HepG2 (cell line): Measurements from ENCODE around the gene MALT1.
"Not testable (repeated sequence)": the region's sequence is repeated elsewhere in the genome, so short reads cannot be mapped to it uniquely, and the experiment has no call there.

Experiments used
- ARHGAP35 ChIP-seq: sonication (generic); formaldehyde crosslinking; IDR thresholded peaks from 2 replicates; pipeline ENCODE4 v1.9.0; 2022; ENCODE audit warnings: mild to moderate bottlenecking, inconsistent platforms, moderate library complexity, missing genetic modification reagents, borderline replicate concordance
- HDAC6 ChIP-seq: fragments of 200-600 bp; sonication (generic); IDR thresholded peaks from 2 replicates; pipeline ENCODE4 v1.7.0; 2017; ENCODE audit warnings: mild to moderate bottlenecking, antibody characterized with exemption, low read length, low read depth
- NBN ChIP-seq: fragments of 450-650 bp; conservative IDR thresholded peaks from 2 replicates; pipeline ENCODE4 v1.6.1; 2017
- RNF219 ChIP-seq: sonication (generic); formaldehyde crosslinking; IDR thresholded peaks from 2 replicates; pipeline ENCODE4 v1.5.0; 2020; ENCODE audit warnings: mild to moderate bottlenecking, missing genetic modification reagents
- ZSCAN29 ChIP-seq: sonication (generic); formaldehyde crosslinking; conservative IDR thresholded peaks from 2 replicates; pipeline ENCODE4 v1.4.0; 2020; ENCODE audit warnings: mild to moderate bottlenecking, missing genetic modification reagents
- TF ChIP-seq, protein P1 (sequence below): sonication (generic); formaldehyde crosslinking; conservative IDR thresholded peaks from 2 replicates; pipeline ENCODE4 v1.4.0; 2020; ENCODE audit warnings: missing genetic modification reagents
- TF ChIP-seq, protein P2 (sequence below): sonication (generic); formaldehyde crosslinking; IDR thresholded peaks from 2 replicates; pipeline ENCODE4 v1.4.0; 2020; ENCODE audit warnings: missing genetic modification reagents

DNA sequence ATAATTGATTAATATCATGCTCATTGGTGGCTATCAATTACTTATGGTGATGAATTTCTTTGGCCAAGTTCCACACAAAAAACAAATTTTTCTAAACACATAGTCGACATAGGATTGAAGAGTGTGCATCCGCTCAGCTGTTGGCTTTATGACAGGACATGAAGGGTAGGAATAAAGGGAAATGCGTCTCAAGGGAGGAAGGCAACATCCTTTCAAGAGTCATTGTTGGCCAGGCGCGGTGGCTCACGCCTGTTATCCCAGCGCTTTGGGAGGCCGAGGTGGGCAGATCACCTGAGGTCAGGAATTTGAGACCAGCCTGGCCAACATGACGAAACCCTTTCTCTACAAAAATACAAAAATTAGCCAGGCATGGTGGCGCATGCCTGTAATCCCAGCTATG is 20.4 kb upstream of the MALT1 start:
- TF ChIP-seq, protein P1, sequence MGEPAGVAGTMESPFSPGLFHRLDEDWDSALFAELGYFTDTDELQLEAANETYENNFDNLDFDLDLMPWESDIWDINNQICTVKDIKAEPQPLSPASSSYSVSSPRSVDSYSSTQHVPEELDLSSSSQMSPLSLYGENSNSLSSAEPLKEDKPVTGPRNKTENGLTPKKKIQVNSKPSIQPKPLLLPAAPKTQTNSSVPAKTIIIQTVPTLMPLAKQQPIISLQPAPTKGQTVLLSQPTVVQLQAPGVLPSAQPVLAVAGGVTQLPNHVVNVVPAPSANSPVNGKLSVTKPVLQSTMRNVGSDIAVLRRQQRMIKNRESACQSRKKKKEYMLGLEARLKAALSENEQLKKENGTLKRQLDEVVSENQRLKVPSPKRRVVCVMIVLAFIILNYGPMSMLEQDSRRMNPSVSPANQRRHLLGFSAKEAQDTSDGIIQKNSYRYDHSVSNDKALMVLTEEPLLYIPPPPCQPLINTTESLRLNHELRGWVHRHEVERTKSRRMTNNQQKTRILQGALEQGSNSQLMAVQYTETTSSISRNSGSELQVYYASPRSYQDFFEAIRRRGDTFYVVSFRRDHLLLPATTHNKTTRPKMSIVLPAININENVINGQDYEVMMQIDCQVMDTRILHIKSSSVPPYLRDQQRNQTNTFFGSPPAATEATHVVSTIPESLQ (CRISPR knock-in tag): not testable (repeated sequence)
- not testable (repeated sequence) for TF ChIP-seq RNF219 (CRISPR knock-in tag); ZSCAN29 (CRISPR knock-in tag); ARHGAP35 (CRISPR knock-in tag); NBN; HDAC6
- TF ChIP-seq, protein P2, sequence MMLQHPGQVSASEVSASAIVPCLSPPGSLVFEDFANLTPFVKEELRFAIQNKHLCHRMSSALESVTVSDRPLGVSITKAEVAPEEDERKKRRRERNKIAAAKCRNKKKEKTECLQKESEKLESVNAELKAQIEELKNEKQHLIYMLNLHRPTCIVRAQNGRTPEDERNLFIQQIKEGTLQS (CRISPR knock-in tag): not testable (repeated sequence)
